ENCODE measurements around the gene CEP85L. TPM values are rescaled to one million over a fixed set of nuclear protein-coding genes. Genes with fewer than 3 reads are reported as not detected.
A peak's percentile ranks its signal among the peaks of the same experiment; 100 is the strongest.

Gene CEP85L
- total RNA-seq, 1 donor from 2014 or later: 10.5 TPM

- H3K4me1 ChIP-seq: no peaks in the 10 kb centered on the region
- DNase-seq (no peak), ATAC-seq (no peak)
- no peak for TF ChIP-seq CTCF (IDR thresholded peaks at IDR 0.05)
- no peak overlapping the region for H3K4me3 ChIP-seq
- H3K27me3 ChIP-seq: no peaks in the 10 kb centered on the region
- H3K27ac ChIP-seq: no peak overlapping the region
- H3K9me3 ChIP-seq: no peaks in the 10 kb centered on the region
- H3K36me3 ChIP-seq: no peaks in the 10 kb centered on the region
- intact Hi-C loops (cut with DNase I): no loop called here
These were observed 88.4 kb downstream of the CEP85L start for GRCh38 chr6:118562959-118563358.

- Histone ChIP-seq H3K36me3 (no peaks in the 10 kb centered on the region), H3K27ac (no peak overlapping the region), H3K27me3 (no peaks in the 10 kb centered on the region), H3K9me3 (no peaks in the 10 kb centered on the region), H3K4me1 (no peaks in the 10 kb centered on the region), H3K4me3 (no peak overlapping the region)
- DNase-seq: no peak
- intact Hi-C loops (cut with DNase I): no loop called here
- ATAC-seq: no peak
- no peak for TF ChIP-seq CTCF (IDR thresholded peaks at IDR 0.05)
These were observed 89.1 kb downstream of the CEP85L start for GRCh38 chr6:118562248-118562647.

DNA sequence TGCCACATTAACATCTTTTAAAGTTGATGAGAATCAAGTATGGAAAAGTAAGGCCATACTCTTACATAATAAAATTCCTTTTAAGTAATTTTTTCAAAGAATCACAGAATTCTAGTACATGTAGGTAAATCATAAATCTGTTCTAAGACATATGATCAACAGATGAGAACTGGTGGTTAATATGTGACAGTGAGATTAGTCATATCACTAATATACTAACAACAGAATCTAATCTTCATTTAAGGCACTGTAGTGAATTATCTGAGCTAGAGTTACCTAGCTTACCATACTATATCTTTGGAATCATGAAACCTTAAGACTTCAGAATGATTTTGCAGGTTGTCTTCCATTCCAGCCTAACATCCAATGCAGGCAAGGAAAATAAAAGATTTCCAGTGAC is 91.7 kb downstream of the CEP85L start:
- Histone ChIP-seq H3K27me3 (no peaks in the 10 kb centered on the region), H3K36me3 (no peaks in the 10 kb centered on the region), H3K27ac (no peak overlapping the region), H3K4me3 (no peak overlapping the region), H3K9me3 (no peaks in the 10 kb centered on the region), H3K4me1 (no peaks in the 10 kb centered on the region)
- no peak for TF ChIP-seq CTCF (IDR thresholded peaks at IDR 0.05)
- ATAC-seq (no peak), DNase-seq (no peak)
- intact Hi-C loops (cut with DNase I): no loop called here

DNA sequence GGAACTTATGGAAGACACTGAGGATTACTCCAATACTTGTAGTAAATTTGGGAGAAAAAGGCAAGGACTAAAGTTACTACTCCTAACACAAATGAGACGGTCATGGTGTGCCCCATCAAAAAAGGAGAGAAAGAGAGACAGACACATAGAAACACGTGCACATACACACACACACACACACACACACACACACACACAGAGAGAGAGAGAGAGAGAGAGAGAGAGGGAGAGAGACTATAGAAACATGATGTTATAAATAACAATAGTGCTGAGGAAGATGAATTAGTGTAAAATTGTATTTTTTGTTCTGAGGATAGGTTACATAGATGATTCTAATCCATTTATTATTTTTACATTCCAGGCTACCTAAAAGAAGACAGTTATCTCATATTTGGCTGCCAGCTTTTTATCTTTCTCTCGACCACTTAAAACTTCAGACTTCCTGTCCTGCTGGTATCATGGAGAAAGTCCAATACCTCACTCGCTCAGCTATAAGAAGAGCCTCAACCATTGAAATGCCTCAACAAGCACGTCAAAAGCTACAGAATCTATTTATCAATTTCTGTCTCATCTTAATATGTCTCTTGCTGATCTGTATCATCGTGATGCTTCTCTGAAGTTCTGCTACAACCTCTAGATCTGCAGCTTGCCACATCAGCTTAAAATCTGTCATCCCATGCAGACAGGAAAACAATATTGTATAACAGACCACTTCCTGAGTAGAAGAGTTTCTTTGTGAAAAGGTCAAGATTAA is 92.8 kb downstream of the CEP85L start:
- no peaks in the 10 kb centered on the region for H3K27me3 ChIP-seq
- no peak for TF ChIP-seq CTCF (IDR thresholded peaks at IDR 0.05)
- H3K27ac ChIP-seq: no peak overlapping the region
- no peaks in the 10 kb centered on the region for H3K4me1 ChIP-seq
- peak; percentile 20 for ATAC-seq
- DNase-seq: no peak
- intact Hi-C loops (cut with DNase I): no loop called here
- no peaks in the 10 kb centered on the region for H3K36me3 ChIP-seq
- H3K9me3 ChIP-seq: no peaks in the 10 kb centered on the region
- no peak overlapping the region for H3K4me3 ChIP-seq

DNA sequence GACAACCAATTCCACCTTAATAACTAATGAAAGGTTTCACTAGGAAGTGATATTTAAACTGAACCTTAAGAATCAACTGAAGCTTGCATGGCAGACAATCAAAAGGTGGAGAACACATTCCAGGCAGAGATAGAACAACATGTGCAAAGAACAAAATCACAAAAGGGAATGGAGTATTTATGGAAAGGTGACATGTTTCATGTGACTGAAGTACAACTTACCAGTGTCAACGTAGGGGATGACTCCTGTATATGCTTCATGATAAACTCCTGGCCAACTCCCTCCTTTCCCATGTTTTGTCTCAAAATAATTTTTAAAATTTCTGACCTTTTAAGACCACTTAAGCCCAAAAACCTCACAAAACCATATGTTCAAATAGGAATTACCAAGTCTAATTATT is 96.7 kb downstream of the CEP85L start:
- Histone ChIP-seq H3K4me1 (no peaks in the 10 kb centered on the region), H3K9me3 (no peaks in the 10 kb centered on the region), H3K27me3 (no peaks in the 10 kb centered on the region), H3K4me3 (no peak overlapping the region), H3K27ac (no peak overlapping the region), H3K36me3 (no peaks in the 10 kb centered on the region)
- no peak for DNase-seq
- intact Hi-C loops (cut with DNase I): no loop called here
- TF ChIP-seq CTCF (IDR thresholded peaks at IDR 0.05): no peak
- ATAC-seq: no peak

- no peaks in the 10 kb centered on the region for H3K27me3 ChIP-seq
- no peak overlapping the region for H3K4me3 ChIP-seq
- TF ChIP-seq CTCF (IDR thresholded peaks at IDR 0.05): no peak
- no peak overlapping the region for H3K27ac ChIP-seq
- intact Hi-C loops (cut with DNase I): no loop called here
- ATAC-seq (no peak), DNase-seq (no peak)
- no peaks in the 10 kb centered on the region for H3K9me3 ChIP-seq
- H3K4me1 ChIP-seq: no peaks in the 10 kb centered on the region
- H3K36me3 ChIP-seq: no peaks in the 10 kb centered on the region
These were observed 98.3 kb downstream of the CEP85L start for GRCh38 chr6:118553132-118553531.

All from upper lobe of right lung (tissue), 1 donor.